HEK293 (cell line): Measurements from ENCODE around the gene GNPNAT1.

Experiments
- FEZF1 ChIP-seq: fragments of 450-650 bp; formaldehyde crosslinking; IDR thresholded peaks from 2 replicates; pipeline ENCODE4 v1.5.1; 2016; ENCODE audit warnings: missing biosample characterization, missing genetic modification characterization
- HOXA7 ChIP-seq: sonication (generic); formaldehyde crosslinking; IDR thresholded peaks from 2 replicates; pipeline ENCODE4 v1.8.1; 2022; ENCODE audit warnings: missing genetic modification reagents, borderline replicate concordance
- MZF1 ChIP-seq: fragments of 450-650 bp; formaldehyde crosslinking; IDR thresholded peaks from 2 replicates; pipeline ENCODE4 v1.5.1; 2017; ENCODE audit warnings: missing biosample characterization, missing genetic modification characterization, borderline replicate concordance
- OVOL3 ChIP-seq: fragments of 450-650 bp; formaldehyde crosslinking; IDR thresholded peaks from 2 replicates; pipeline ENCODE4 v1.5.1; 2016; ENCODE audit warnings: missing biosample characterization, missing genetic modification characterization
- REPIN1 ChIP-seq: fragments of 450-650 bp; formaldehyde crosslinking; IDR thresholded peaks from 2 replicates; pipeline ENCODE4 v1.5.1; 2017; ENCODE audit warnings: missing biosample characterization, missing genetic modification characterization, low read depth
- SP3 ChIP-seq: fragments of 450-650 bp; formaldehyde crosslinking; IDR thresholded peaks from 2 replicates; pipeline ENCODE4 v1.5.1; 2016; ENCODE audit warnings: missing biosample characterization, missing genetic modification characterization
- ZBTB48 ChIP-seq: fragments of 450-650 bp; formaldehyde crosslinking; IDR thresholded peaks from 2 replicates; pipeline ENCODE4 v1.5.1; 2016; ENCODE audit warnings: missing biosample characterization, missing genetic modification characterization
- ZFP37 ChIP-seq: fragments of 450-650 bp; formaldehyde crosslinking; IDR thresholded peaks from 2 replicates; pipeline ENCODE4 v1.5.1; 2016; ENCODE audit warnings: missing biosample characterization, missing genetic modification characterization
- ZNF2 ChIP-seq: fragments of 450-650 bp; formaldehyde crosslinking; IDR thresholded peaks from 2 replicates; pipeline ENCODE4 v1.5.1; 2016; ENCODE audit warnings: missing biosample characterization, missing genetic modification characterization
- ZNF211 ChIP-seq: fragments of 450-650 bp; formaldehyde crosslinking; IDR thresholded peaks from 2 replicates; pipeline ENCODE4 v1.5.1; 2016; ENCODE audit warnings: low read depth, missing biosample characterization, missing genetic modification characterization
- ZNF221 ChIP-seq: fragments of 450-650 bp; formaldehyde crosslinking; IDR thresholded peaks from 2 replicates; pipeline ENCODE4 v1.5.1; 2017; ENCODE audit warnings: missing biosample characterization, missing genetic modification characterization, borderline replicate concordance
- ZNF223 ChIP-seq: fragments of 450-650 bp; formaldehyde crosslinking; IDR thresholded peaks from 2 replicates; pipeline ENCODE4 v1.5.1; 2016; ENCODE audit warnings: missing biosample characterization, missing genetic modification characterization
- ZNF23 ChIP-seq: fragments of 450-650 bp; formaldehyde crosslinking; IDR thresholded peaks from 2 replicates; pipeline ENCODE4 v1.5.1; 2016; ENCODE audit warnings: missing biosample characterization, missing genetic modification characterization, borderline replicate concordance
- ZNF239 ChIP-seq: fragments of 450-650 bp; formaldehyde crosslinking; IDR thresholded peaks from 2 replicates; pipeline ENCODE4 v1.5.1; 2016; ENCODE audit warnings: missing biosample characterization, missing genetic modification characterization
- ZNF266 ChIP-seq: fragments of 450-650 bp; formaldehyde crosslinking; IDR thresholded peaks from 2 replicates; pipeline ENCODE4 v1.5.1; 2016; ENCODE audit warnings: missing biosample characterization, missing genetic modification characterization, low read depth
- ZNF302 ChIP-seq: fragments of 450-650 bp; formaldehyde crosslinking; IDR thresholded peaks from 2 replicates; pipeline ENCODE4 v1.5.1; 2016; ENCODE audit warnings: missing biosample characterization, missing genetic modification characterization, low read depth
- ZNF350 ChIP-seq: fragments of 450-650 bp; formaldehyde crosslinking; IDR thresholded peaks from 2 replicates; pipeline ENCODE4 v1.5.0; 2017; ENCODE audit warnings: missing biosample characterization, mild to moderate bottlenecking, missing genetic modification characterization
- ZNF416 ChIP-seq: fragments of 450-650 bp; formaldehyde crosslinking; IDR thresholded peaks from 2 replicates; pipeline ENCODE4 v1.5.1; 2016; ENCODE audit warnings: missing biosample characterization, missing genetic modification characterization
- ZNF426 ChIP-seq: fragments of 450-650 bp; formaldehyde crosslinking; IDR thresholded peaks from 2 replicates; pipeline ENCODE4 v1.5.1; 2017; ENCODE audit warnings: missing biosample characterization, missing genetic modification characterization, mild to moderate bottlenecking, inconsistent platforms, moderate library complexity
- ZNF473 ChIP-seq: fragments of 450-650 bp; formaldehyde crosslinking; IDR thresholded peaks from 2 replicates; pipeline ENCODE4 v1.5.1; 2017; ENCODE audit warnings: missing biosample characterization, missing genetic modification characterization
- ZNF514 ChIP-seq: fragments of 450-650 bp; formaldehyde crosslinking; IDR thresholded peaks from 2 replicates; pipeline ENCODE4 v1.5.1; 2016; ENCODE audit warnings: missing biosample characterization, missing genetic modification characterization
- ZNF521 ChIP-seq: fragments of 450-650 bp; formaldehyde crosslinking; IDR thresholded peaks from 2 replicates; pipeline ENCODE4 v1.5.1; 2017; ENCODE audit warnings: missing biosample characterization, mild to moderate bottlenecking, missing genetic modification characterization
- ZNF561 ChIP-seq: fragments of 450-650 bp; IDR thresholded peaks from 2 replicates; pipeline ENCODE4 v1.5.1; 2018; ENCODE audit warnings: missing biosample characterization, missing genetic modification characterization, borderline replicate concordance
- ZNF600 ChIP-seq: fragments of 450-650 bp; formaldehyde crosslinking; IDR thresholded peaks from 2 replicates; pipeline ENCODE4 v1.5.1; 2016; ENCODE audit warnings: missing biosample characterization, missing genetic modification characterization
- ZNF610 ChIP-seq: fragments of 450-650 bp; formaldehyde crosslinking; IDR thresholded peaks from 2 replicates; pipeline ENCODE4 v1.5.1; 2016; ENCODE audit warnings: missing biosample characterization, missing genetic modification characterization, borderline replicate concordance
- ZNF624 ChIP-seq: fragments of 450-650 bp; formaldehyde crosslinking; IDR thresholded peaks from 2 replicates; pipeline ENCODE4 v1.5.1; 2017; ENCODE audit warnings: missing biosample characterization, missing genetic modification characterization
- ZNF654 ChIP-seq: fragments of 450-650 bp; formaldehyde crosslinking; IDR thresholded peaks from 2 replicates; pipeline ENCODE4 v1.5.1; 2016; ENCODE audit warnings: low read depth, missing biosample characterization, missing genetic modification characterization
- ZNF658 ChIP-seq: fragments of 450-650 bp; formaldehyde crosslinking; IDR thresholded peaks from 2 replicates; pipeline ENCODE4; 2016; ENCODE audit warnings: missing biosample characterization, missing genetic modification characterization
- ZSCAN16 ChIP-seq: fragments of 450-650 bp; formaldehyde crosslinking; IDR thresholded peaks from 2 replicates; pipeline ENCODE4 v1.5.1; 2016; ENCODE audit warnings: missing biosample characterization, missing genetic modification characterization
- ZSCAN23 ChIP-seq: fragments of 450-650 bp; formaldehyde crosslinking; IDR thresholded peaks from 2 replicates; pipeline ENCODE4 v1.5.1; 2016; ENCODE audit warnings: missing biosample characterization, missing genetic modification characterization
- TF ChIP-seq, protein P1 (sequence below): fragments of 450-650 bp; formaldehyde crosslinking; IDR thresholded peaks from 2 replicates; pipeline ENCODE4 v1.5.1; 2016; ENCODE audit warnings: missing biosample characterization, missing genetic modification characterization, borderline replicate concordance
- TF ChIP-seq, protein P2 (sequence below): fragments of 450-650 bp; formaldehyde crosslinking; IDR thresholded peaks from 2 replicates; pipeline ENCODE4 v1.5.1; 2016; ENCODE audit warnings: missing biosample characterization, missing genetic modification characterization
- TF ChIP-seq, protein P3 (sequence below): fragments of 450-650 bp; formaldehyde crosslinking; IDR thresholded peaks from 2 replicates; pipeline ENCODE4 v1.5.1; 2016; ENCODE audit warnings: missing biosample characterization, missing genetic modification characterization, low read depth

GNPNAT1 gene

DNA sequence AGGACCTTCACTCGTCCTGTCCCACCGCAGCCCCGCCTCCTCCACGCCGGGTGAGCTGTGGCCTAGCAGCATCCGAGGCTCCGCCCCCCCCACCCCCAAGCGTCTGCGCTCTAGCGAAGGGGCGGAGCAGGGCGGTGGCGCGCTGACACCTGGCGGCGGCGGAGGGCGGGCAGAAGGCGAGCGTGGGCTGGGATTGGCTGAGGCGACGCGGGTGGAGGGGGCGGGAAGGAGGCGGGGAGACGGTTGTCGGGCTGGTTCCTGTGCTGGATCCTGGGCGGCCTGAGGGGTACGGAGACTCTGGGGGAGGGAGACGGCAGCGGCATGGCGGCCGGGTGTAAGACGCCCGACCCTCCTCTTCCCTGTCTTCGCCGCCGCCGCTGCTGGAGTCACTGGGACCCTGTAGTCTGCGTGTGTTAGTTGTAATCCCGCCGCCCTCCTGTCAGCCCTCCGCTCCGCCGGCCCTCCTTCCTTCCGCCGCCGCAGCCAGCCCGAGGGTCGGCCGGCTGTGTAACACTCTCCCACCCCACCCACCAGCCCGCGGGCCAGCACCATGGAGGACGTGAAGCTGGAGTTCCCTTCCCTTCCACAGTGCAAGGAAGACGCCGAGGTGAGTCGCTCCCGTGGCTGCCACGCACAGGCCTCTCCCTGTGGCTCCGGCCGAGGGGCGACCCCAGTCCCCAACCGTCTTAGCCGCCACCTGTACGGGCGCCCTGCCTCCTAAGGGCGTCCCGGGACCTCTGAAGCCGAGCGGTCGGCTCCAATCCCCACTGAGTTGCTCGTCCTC lies 61.3 kb downstream of the GNPNAT1 start, which contains the start of gene STYX (continued):
- TF ChIP-seq, protein P1, sequence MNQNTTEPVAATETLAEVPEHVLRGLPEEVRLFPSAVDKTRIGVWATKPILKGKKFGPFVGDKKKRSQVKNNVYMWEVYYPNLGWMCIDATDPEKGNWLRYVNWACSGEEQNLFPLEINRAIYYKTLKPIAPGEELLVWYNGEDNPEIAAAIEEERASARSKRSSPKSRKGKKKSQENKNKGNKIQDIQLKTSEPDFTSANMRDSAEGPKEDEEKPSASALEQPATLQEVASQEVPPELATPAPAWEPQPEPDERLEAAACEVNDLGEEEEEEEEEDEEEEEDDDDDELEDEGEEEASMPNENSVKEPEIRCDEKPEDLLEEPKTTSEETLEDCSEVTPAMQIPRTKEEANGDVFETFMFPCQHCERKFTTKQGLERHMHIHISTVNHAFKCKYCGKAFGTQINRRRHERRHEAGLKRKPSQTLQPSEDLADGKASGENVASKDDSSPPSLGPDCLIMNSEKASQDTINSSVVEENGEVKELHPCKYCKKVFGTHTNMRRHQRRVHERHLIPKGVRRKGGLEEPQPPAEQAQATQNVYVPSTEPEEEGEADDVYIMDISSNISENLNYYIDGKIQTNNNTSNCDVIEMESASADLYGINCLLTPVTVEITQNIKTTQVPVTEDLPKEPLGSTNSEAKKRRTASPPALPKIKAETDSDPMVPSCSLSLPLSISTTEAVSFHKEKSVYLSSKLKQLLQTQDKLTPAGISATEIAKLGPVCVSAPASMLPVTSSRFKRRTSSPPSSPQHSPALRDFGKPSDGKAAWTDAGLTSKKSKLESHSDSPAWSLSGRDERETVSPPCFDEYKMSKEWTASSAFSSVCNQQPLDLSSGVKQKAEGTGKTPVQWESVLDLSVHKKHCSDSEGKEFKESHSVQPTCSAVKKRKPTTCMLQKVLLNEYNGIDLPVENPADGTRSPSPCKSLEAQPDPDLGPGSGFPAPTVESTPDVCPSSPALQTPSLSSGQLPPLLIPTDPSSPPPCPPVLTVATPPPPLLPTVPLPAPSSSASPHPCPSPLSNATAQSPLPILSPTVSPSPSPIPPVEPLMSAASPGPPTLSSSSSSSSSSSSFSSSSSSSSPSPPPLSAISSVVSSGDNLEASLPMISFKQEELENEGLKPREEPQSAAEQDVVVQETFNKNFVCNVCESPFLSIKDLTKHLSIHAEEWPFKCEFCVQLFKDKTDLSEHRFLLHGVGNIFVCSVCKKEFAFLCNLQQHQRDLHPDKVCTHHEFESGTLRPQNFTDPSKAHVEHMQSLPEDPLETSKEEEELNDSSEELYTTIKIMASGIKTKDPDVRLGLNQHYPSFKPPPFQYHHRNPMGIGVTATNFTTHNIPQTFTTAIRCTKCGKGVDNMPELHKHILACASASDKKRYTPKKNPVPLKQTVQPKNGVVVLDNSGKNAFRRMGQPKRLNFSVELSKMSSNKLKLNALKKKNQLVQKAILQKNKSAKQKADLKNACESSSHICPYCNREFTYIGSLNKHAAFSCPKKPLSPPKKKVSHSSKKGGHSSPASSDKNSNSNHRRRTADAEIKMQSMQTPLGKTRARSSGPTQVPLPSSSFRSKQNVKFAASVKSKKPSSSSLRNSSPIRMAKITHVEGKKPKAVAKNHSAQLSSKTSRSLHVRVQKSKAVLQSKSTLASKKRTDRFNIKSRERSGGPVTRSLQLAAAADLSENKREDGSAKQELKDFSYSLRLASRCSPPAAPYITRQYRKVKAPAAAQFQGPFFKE (tag by site-specific recombination), result no peak
- TF ChIP-seq ZNF610 (0 out of 2 replicates have a peak, but pooled peaks have one; percentile 50), ZSCAN16 (tag by site-specific recombination) (no peak), REPIN1 (tag by site-specific recombination) (no peak), ZNF23 (tag by site-specific recombination) (no peak), ZSCAN23 (tag by site-specific recombination) (no peak; the same call in 1 of the 2 replicates), ZNF654 (tag by site-specific recombination) (no peak), ZBTB48 (tag by site-specific recombination) (0 out of 2 replicates have a peak, but pooled peaks have one; percentile 36), ZNF514 (no peak), OVOL3 (tag by site-specific recombination) (no peak), ZNF350 (tag by site-specific recombination) (no peak), ZNF302 (tag by site-specific recombination) (no peak), ZNF473 (tag by site-specific recombination) (no peak), ZNF416 (no peak), ZNF658 (tag by site-specific recombination) (no peak), SP3 (tag by site-specific recombination) (peak; percentile 98), ZNF221 (tag by site-specific recombination) (no peak), ZNF521 (tag by site-specific recombination) (no peak), ZNF2 (tag by site-specific recombination) (0 out of 2 replicates have a peak, but pooled peaks have one; percentile 29), ZNF624 (tag by site-specific recombination) (no peak), MZF1 (tag by site-specific recombination) (no peak), ZNF426 (tag by site-specific recombination) (no peak), FEZF1 (tag by site-specific recombination) (no peak), HOXA7 (CRISPR knock-in tag) (no peak), ZNF600 (tag by site-specific recombination) (peak; percentile 91), ZNF223 (tag by site-specific recombination) (no peak), ZNF561 (tag by site-specific recombination) (no peak), ZFP37 (peak; percentile 75), ZNF211 (tag by site-specific recombination) (no peak), ZNF239 (tag by site-specific recombination) (no peak), ZNF266 (tag by site-specific recombination) (no peak)
- TF ChIP-seq, protein P2, sequence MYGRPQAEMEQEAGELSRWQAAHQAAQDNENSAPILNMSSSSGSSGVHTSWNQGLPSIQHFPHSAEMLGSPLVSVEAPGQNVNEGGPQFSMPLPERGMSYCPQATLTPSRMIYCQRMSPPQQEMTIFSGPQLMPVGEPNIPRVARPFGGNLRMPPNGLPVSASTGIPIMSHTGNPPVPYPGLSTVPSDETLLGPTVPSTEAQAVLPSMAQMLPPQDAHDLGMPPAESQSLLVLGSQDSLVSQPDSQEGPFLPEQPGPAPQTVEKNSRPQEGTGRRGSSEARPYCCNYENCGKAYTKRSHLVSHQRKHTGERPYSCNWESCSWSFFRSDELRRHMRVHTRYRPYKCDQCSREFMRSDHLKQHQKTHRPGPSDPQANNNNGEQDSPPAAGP (tag by site-specific recombination), result no peak
- TF ChIP-seq, protein P3, sequence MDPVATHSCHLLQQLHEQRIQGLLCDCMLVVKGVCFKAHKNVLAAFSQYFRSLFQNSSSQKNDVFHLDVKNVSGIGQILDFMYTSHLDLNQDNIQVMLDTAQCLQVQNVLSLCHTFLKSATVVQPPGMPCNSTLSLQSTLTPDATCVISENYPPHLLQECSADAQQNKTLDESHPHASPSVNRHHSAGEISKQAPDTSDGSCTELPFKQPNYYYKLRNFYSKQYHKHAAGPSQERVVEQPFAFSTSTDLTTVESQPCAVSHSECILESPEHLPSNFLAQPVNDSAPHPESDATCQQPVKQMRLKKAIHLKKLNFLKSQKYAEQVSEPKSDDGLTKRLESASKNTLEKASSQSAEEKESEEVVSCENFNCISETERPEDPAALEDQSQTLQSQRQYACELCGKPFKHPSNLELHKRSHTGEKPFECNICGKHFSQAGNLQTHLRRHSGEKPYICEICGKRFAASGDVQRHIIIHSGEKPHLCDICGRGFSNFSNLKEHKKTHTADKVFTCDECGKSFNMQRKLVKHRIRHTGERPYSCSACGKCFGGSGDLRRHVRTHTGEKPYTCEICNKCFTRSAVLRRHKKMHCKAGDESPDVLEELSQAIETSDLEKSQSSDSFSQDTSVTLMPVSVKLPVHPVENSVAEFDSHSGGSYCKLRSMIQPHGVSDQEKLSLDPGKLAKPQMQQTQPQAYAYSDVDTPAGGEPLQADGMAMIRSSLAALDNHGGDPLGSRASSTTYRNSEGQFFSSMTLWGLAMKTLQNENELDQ (tag by site-specific recombination), result no peak
